Bronchial epithelial cell (primary cell): Measurements from ENCODE around the gene RNF41. TPM values are rescaled to one million over a fixed set of nuclear protein-coding genes. Genes with fewer than 3 reads are reported as not detected.

Experiments
- DNase-seq: peaks from one replicate; pipeline ENCODE4 v3.0.0-alpha.2; 2010; ENCODE audit warnings: low read depth
- FAIRE-seq: peaks from 2 replicates; lab custom pipeline; 2011; peaks lifted over from hg19 to GRCh38; lab: Jason Lieb, UNC
- H3K27me3 ChIP-seq: 2 replicates; pipeline ENCODE4 v1.5.1; 2011; ENCODE audit warnings: low read length; ENCODE audit not compliant: control insufficient read depth, insufficient read depth
- H3K36me3 ChIP-seq: 2 replicates; pipeline ENCODE4 v1.5.1; 2011; ENCODE audit warnings: low read length; ENCODE audit not compliant: control insufficient read depth, insufficient read depth
- H3K4me3 ChIP-seq: 2 replicates; pipeline ENCODE4 v1.5.1; 2011; ENCODE audit warnings: mild to moderate bottlenecking, low read depth, low read length, control low read depth
- total RNA-seq: library from RNA; depleted of rRNA; stranded (reverse); fragments of >200 nt; gene quantifications from 2 replicates; pipeline ENCODE4 v1.2.1, GENCODE V29; 2014
- TF ChIP-seq, protein P1 (sequence below): IDR thresholded peaks from 2 replicates; pipeline ENCODE4 v1.5.1; 2011; ENCODE audit warnings: mild to moderate bottlenecking, moderate library complexity, low read length, control low read depth, inconsistent platforms; ENCODE audit not compliant: insufficient read depth, severe bottlenecking

RNF41 gene
- total RNA-seq, 1 donor from 2014 or later, result 102 TPM

DNA sequence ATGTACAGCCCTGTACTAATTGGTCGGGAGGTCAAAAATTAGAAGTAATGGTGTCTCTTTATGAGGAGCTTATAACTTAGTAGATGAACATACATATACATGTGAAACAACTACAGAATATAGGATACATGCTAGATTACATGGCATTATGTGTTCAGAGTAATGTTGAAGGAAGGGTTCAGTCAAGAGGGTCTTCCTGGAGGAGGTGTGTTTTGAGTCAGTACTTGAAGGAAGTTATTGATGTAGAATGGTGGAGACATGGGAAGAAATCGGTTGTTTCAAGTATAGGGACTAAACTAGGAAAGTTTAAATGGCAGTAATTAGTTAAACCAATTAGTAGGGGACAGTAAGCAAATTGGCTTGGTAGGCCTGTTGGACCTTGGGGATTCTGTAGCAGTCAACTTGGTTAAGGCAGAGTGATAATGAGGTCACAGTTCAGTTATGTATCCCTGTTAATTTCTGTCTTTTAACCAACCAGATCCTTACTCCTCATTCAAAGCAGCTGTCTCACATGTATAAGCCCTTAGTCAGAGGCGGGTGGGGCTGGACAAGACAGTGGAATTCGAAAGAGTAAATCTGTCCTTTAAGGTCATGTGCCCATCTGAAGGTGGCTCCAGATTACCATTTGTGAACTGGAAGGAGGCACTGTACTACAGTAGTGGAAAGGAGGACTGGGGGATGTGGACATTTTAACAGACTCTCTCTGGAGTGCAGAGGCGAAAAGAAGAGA, 39.9 kb upstream of the RNF41 start:
- H3K27me3 ChIP-seq, result no peaks in the 10 kb centered on the region
- FAIRE-seq (no peak), DNase-seq (peak; percentile 84)
- peaks cover 1% of the 10 kb centered on the region for H3K36me3 ChIP-seq
- no peak overlapping the region for H3K4me3 ChIP-seq
- TF ChIP-seq, protein P1, sequence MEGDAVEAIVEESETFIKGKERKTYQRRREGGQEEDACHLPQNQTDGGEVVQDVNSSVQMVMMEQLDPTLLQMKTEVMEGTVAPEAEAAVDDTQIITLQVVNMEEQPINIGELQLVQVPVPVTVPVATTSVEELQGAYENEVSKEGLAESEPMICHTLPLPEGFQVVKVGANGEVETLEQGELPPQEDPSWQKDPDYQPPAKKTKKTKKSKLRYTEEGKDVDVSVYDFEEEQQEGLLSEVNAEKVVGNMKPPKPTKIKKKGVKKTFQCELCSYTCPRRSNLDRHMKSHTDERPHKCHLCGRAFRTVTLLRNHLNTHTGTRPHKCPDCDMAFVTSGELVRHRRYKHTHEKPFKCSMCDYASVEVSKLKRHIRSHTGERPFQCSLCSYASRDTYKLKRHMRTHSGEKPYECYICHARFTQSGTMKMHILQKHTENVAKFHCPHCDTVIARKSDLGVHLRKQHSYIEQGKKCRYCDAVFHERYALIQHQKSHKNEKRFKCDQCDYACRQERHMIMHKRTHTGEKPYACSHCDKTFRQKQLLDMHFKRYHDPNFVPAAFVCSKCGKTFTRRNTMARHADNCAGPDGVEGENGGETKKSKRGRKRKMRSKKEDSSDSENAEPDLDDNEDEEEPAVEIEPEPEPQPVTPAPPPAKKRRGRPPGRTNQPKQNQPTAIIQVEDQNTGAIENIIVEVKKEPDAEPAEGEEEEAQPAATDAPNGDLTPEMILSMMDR, result no peak

- H3K36me3 ChIP-seq, result peaks cover 1% of the 10 kb centered on the region
- TF ChIP-seq, protein P1, result no peak
- FAIRE-seq (no peak), DNase-seq (no peak)
- H3K27me3 ChIP-seq, result no peaks in the 10 kb centered on the region
- no peak overlapping the region for H3K4me3 ChIP-seq
These were observed 39.2 kb upstream of the RNF41 start for GRCh38 chr12:56260921-56261320.

- FAIRE-seq, result no peak
These were observed 38.7 kb upstream of the RNF41 start for GRCh38 chr12:56260380-56260779.

DNA sequence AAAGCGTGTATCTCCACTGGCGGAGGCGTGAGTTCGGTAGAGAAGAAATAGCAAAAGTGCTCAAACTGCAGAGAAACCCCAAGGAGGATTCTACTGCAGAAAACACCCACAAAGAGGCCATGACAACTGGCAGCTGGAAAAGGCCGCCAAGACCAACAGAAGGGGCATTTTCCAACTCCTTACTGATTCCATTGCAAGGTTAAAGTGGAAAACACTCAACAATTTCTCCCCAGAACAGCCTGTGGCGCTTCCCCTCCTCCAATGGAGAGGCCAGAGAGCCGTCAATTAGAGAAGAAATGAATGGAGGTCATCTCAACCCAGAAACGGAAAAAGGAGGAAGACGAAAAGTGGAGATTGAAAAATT, 37.1 kb upstream of the RNF41 start:
- FAIRE-seq, result no peak
- Histone ChIP-seq H3K27me3 (no peaks in the 10 kb centered on the region), H3K36me3 (peaks cover 16% of the 10 kb centered on the region), H3K4me3 (peak overlapping the region; percentile 72)
- TF ChIP-seq, protein P1, result no peak
- DNase-seq, result no peak

More at GRCh38 chr12:56260380-56260779, 38.7 kb upstream of the RNF41 start:
- Histone ChIP-seq H3K27me3 (no peaks in the 10 kb centered on the region), H3K36me3 (peaks cover 6% of the 10 kb centered on the region), H3K4me3 (no peak overlapping the region)
- DNase-seq, result no peak
- TF ChIP-seq, protein P1, result no peak

DNA sequence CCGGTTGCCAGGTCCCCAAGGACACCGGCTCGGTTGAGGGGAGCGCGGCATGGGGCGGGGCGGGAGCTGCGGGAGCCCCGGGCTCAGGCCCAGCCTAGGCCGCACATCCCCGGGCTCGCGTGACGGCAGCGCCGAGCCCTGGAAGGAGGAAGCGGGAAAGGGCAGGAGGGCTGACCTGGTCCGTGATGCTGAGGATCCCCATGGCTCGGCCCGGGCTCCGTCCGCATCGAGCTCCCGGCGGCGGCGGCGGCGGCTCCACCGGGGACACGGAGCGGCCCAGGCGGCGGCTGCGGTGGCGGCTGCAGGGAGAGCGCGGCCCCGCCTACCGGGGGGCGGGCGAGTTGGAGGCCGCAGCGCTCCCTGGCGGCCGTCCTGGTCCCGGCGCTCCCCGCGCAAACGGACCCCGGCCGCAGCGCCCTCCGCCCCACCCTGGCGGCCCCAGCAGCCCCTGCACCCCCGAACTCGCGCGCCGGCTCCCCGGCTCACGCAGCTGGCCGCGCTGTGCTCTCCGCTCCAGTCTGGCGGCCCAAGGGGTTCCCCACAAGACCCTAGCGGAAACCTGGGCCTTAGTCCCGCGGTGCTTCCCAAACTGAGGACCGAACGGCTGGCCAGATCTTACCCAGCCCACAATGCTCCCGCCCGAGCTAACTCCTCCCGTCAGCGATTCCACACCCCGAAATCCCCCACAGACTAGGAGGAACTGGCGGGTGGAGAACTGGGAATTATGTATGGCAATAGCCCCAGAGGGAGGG, 36.5 kb upstream of the RNF41 start, which contains the start of gene ANKRD52:
Gene ANKRD52, minus strand, starts transcription at position 317 of the 752 bp plus-strand sequence. Its CDS starts 115 bp downstream, at position 202.
- DNase-seq, result peak; percentile 43
- TF ChIP-seq, protein P1, result peak; percentile 48
- H3K36me3 ChIP-seq, result peaks cover 21% of the 10 kb centered on the region
- no peaks in the 10 kb centered on the region for H3K27me3 ChIP-seq
- peak within 1 kb of the TSS; percentile 72 for H3K4me3 ChIP-seq
- FAIRE-seq, result no peak
